Nephron progenitor cell (in vitro differentiated cells): ENCODE data around the gene VPS13C.

ENCODE experiments used
- DNase-seq: peaks from one replicate; pipeline ENCODE4 v3.0.0; 2021
- H3K27ac Mint-ChIP-seq: 2 replicates; pipeline ENCODE4 v1.8.0; 2021; ENCODE audit warnings: mild to moderate bottlenecking, moderate library complexity, mixed read lengths
- H3K27me3 Mint-ChIP-seq: 2 replicates; pipeline ENCODE4 v1.8.0; 2021; ENCODE audit warnings: mild to moderate bottlenecking, low read depth, mixed read lengths; ENCODE audit not compliant: poor library complexity
- H3K36me3 Mint-ChIP-seq: 2 replicates; pipeline ENCODE4 v1.8.0; 2021; ENCODE audit warnings: low read depth, mixed read lengths
- H3K4me1 Mint-ChIP-seq: 2 replicates; pipeline ENCODE4 v1.8.0; 2021; ENCODE audit warnings: mixed read lengths
- H3K4me3 Mint-ChIP-seq: 2 replicates; pipeline ENCODE4 v1.8.0; 2021; ENCODE audit warnings: mild to moderate bottlenecking, moderate library complexity, mixed read lengths
- H3K9me3 Mint-ChIP-seq: 2 replicates; pipeline ENCODE4 v1.8.0; 2021; ENCODE audit warnings: mild to moderate bottlenecking, moderate library complexity, mixed read lengths
- TF ChIP-seq, protein P1 (sequence below): fragments of 200-600 bp; sonication (generic); IDR thresholded peaks from 2 replicates; pipeline ENCODE4 v1.5.0; 2021; ENCODE audit warnings: antibody characterized with exemption

The VPS13C gene

DNA sequence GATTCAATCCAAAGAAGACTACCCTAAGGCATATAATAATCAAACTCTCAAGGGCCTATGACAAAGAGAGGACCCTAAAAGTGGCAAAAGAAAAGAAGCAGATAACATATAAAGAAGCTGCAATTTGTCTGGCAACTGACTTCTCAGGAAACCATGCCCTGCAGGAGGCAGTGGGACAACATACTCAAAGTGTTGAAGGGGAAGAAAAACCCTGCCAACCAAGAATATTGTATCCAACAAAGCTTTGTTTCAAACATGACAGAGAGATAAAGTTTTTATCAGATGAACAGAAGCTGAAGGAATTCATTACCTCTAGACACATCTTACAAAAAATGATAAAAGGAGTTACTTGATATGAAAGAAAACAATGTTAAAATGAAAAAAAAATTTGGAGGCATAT is 167.1 kb downstream of the VPS13C start:
- no peaks in the 10 kb centered on the region for H3K27me3 Mint-ChIP-seq
- peaks cover 56% of the 10 kb centered on the region for H3K9me3 Mint-ChIP-seq
- no peaks in the 10 kb centered on the region for H3K4me1 Mint-ChIP-seq
- TF ChIP-seq, protein P1, sequence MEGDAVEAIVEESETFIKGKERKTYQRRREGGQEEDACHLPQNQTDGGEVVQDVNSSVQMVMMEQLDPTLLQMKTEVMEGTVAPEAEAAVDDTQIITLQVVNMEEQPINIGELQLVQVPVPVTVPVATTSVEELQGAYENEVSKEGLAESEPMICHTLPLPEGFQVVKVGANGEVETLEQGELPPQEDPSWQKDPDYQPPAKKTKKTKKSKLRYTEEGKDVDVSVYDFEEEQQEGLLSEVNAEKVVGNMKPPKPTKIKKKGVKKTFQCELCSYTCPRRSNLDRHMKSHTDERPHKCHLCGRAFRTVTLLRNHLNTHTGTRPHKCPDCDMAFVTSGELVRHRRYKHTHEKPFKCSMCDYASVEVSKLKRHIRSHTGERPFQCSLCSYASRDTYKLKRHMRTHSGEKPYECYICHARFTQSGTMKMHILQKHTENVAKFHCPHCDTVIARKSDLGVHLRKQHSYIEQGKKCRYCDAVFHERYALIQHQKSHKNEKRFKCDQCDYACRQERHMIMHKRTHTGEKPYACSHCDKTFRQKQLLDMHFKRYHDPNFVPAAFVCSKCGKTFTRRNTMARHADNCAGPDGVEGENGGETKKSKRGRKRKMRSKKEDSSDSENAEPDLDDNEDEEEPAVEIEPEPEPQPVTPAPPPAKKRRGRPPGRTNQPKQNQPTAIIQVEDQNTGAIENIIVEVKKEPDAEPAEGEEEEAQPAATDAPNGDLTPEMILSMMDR = no peak
- H3K4me3 Mint-ChIP-seq = no peak overlapping the region
- DNase-seq = no peak
- H3K36me3 Mint-ChIP-seq = peaks cover 79% of the 10 kb centered on the region
- H3K27ac Mint-ChIP-seq = no peak overlapping the region

DNA sequence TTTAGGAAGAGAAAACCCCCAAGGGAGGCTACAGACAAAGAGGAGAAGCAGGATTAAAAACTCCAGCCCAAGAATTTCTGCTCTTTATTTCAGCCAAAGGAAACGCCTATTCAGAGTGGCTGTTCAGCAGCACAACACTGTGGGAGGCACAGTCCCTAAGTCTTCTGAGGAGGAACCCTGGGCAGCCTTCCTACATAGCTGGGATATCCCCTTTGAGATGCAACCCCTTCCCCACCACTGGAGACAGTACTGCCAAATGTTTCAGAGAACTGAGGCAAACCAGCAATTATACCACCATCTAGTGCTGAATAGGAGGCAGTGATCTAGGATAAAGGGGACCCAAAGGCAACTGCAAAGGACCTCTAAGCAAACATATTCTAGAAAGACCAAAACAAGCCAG is 168.1 kb downstream of the VPS13C start:
- TF ChIP-seq, protein P1 = no peak
- Mint-ChIP-seq H3K36me3 (peaks cover 70% of the 10 kb centered on the region), H3K27me3 (no peaks in the 10 kb centered on the region), H3K9me3 (peaks cover 47% of the 10 kb centered on the region), H3K27ac (no peak overlapping the region), H3K4me3 (no peak overlapping the region), H3K4me1 (no peaks in the 10 kb centered on the region)
- DNase-seq = no peak

DNA sequence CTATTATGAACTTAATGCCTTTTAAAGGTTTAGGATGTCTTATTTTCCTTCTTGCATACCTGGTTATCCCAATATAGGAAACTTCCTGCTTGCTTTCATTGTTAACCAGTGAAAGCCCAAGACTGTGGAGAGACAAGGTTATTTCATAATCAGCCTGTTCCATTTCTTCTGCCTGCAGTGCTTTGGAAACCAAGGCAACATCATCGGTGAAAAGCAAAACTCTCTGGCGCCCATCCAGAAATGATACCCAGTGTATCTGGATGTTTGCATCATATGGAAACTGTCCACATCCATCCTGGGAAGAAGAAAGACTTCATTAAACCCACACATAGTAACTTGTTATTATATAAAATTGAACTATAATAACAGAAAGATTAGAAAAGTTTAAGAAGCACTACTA is 170.1 kb downstream of the VPS13C start:
- H3K36me3 Mint-ChIP-seq = peaks cover 56% of the 10 kb centered on the region
- no peak for DNase-seq
- peaks cover 34% of the 10 kb centered on the region for H3K9me3 Mint-ChIP-seq
- TF ChIP-seq, protein P1 = no peak
- no peak overlapping the region for H3K27ac Mint-ChIP-seq
- H3K4me3 Mint-ChIP-seq = no peak overlapping the region
- no peaks in the 10 kb centered on the region for H3K27me3 Mint-ChIP-seq
- H3K4me1 Mint-ChIP-seq = no peaks in the 10 kb centered on the region

DNA sequence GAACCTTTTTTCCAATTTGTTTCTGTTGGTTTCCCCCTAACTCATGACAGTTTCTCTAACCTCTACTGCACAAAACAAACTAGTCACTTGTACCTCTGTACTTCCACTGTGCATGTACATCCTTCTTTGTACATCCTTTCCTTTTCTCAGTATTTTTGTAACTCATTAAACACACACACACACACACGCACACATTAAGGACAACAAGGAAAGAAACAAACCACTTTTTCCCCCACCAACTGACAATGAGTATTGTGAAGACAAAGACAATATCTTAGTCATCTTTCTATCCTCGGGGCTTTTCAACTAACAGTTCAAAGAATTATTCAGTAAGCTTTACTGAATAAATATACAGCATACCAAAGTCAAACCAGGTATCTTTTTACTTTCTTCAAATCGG is 170.5 kb downstream of the VPS13C start:
- Mint-ChIP-seq H3K9me3 (peaks cover 30% of the 10 kb centered on the region), H3K4me1 (no peaks in the 10 kb centered on the region), H3K27me3 (no peaks in the 10 kb centered on the region), H3K36me3 (peaks cover 52% of the 10 kb centered on the region), H3K4me3 (no peak overlapping the region), H3K27ac (peak overlapping the region; percentile 11)
- DNase-seq = no peak
- TF ChIP-seq, protein P1 = no peak

DNA sequence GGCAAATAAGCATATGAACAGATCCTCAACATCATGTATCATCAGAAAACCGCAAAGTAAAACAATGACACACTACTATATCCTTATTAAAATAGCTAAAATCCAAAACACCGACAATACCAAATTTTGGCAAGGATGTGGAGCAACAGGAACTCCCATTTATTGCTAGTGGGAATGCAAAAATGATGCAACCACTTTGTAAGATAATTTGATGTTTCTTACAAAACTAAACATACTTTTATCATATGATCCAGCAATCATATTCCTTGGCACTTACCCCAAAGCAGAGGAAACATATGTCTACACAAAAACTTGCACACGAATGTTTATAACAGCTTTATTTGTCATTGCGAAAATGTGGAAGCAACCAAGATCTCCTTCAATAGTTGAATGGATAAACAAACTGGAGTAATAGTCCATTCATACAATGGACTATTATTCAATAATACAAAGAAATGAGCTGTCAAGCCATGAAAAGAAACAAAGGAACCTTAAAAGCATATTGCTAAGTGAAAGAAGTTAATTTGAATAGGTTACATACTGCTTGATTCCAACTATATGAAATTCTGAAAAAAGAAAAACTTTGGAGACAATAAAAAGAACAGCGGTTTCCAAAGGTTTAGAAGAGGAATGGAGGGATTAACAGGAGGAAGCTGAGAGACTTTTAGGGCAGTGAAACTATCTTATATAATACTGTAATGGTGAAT is 172.0 kb downstream of the VPS13C start:
- no peaks in the 10 kb centered on the region for H3K27me3 Mint-ChIP-seq
- H3K36me3 Mint-ChIP-seq = peaks cover 37% of the 10 kb centered on the region
- H3K27ac Mint-ChIP-seq = no peak overlapping the region
- DNase-seq = no peak
- no peaks in the 10 kb centered on the region for H3K4me1 Mint-ChIP-seq
- H3K9me3 Mint-ChIP-seq = peaks cover 15% of the 10 kb centered on the region
- TF ChIP-seq, protein P1 = no peak
- H3K4me3 Mint-ChIP-seq = no peak overlapping the region

DNA sequence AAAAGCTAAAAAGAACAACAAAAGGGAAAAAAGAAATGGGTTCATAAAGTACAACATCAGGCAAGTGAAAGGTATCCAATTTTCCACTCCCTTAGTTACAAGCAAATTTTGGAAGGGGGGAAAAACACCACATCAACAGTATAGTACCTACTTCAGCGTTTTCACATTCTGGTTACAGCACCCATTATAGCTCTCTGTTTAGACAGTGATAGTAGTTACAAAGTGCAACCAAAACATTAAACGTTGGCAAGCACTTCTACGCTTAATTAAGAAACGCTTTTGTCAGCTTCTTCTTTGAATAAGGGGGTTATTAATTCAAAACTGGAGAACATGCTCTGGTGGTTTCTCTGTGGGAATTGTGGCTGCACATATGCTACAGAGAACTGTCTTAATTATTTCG is 180.2 kb downstream of the VPS13C start:
- Mint-ChIP-seq H3K4me3 (no peak overlapping the region), H3K4me1 (no peaks in the 10 kb centered on the region), H3K9me3 (no peaks in the 10 kb centered on the region), H3K27me3 (no peaks in the 10 kb centered on the region), H3K27ac (no peak overlapping the region), H3K36me3 (no peaks in the 10 kb centered on the region)
- DNase-seq = no peak
- TF ChIP-seq, protein P1 = no peak
